Fibroblast of skin of scalp (primary cell): ENCODE measurements around the gene INTS6L.
"Not testable (repeated sequence)": the region's sequence is repeated elsewhere in the genome, so short reads cannot be mapped to it uniquely, and the experiment has no call there.

Experiments
- DNase-seq: peaks from one replicate; pipeline ENCODE4 v3.0.0-alpha.2; 2013

Gene INTS6L

GRCh38 chrX:135528254-135528653 lies 7.8 kb downstream of the INTS6L start:
- DNase-seq = no peak

GRCh38 chrX:135528756-135529155 lies 8.3 kb downstream of the INTS6L start:
- DNase-seq = no peak

- no peak for DNase-seq
Observed at GRCh38 chrX:135530097-135530496, 9.6 kb downstream of the INTS6L start.

- no peak for DNase-seq
Observed at GRCh38 chrX:135531813-135532212, 11.4 kb downstream of the INTS6L start.

- DNase-seq = no peak
Observed at GRCh38 chrX:135535077-135535940, 14.8 kb downstream of the INTS6L start.

- no peak for DNase-seq
Observed at GRCh38 chrX:135536877-135537276, 16.4 kb downstream of the INTS6L start.

- no peak for DNase-seq
Observed at GRCh38 chrX:135541351-135541750, 20.9 kb downstream of the INTS6L start.

GRCh38 chrX:135543172-135543571 lies 22.7 kb downstream of the INTS6L start:
- DNase-seq = no peak

GRCh38 chrX:135543924-135544323 lies 23.5 kb downstream of the INTS6L start:
- DNase-seq = no peak

- DNase-seq = no peak
Observed at GRCh38 chrX:135544338-135544948, 24.0 kb downstream of the INTS6L start.

GRCh38 chrX:135547767-135548166 lies 27.3 kb downstream of the INTS6L start:
- no peak for DNase-seq

- no peak for DNase-seq
Observed at GRCh38 chrX:135549519-135549918, 29.1 kb downstream of the INTS6L start.

GRCh38 chrX:135556055-135556454 lies 35.6 kb downstream of the INTS6L start:
- no peak for DNase-seq

GRCh38 chrX:135557344-135557743 lies 36.9 kb downstream of the INTS6L start:
- DNase-seq = no peak

- no peak for DNase-seq
Observed at GRCh38 chrX:135572436-135572835, 52.0 kb downstream of the INTS6L start.

GRCh38 chrX:135581496-135581895 lies 61.0 kb downstream of the INTS6L start:
- no peak for DNase-seq

GRCh38 chrX:135585153-135585552 lies 64.7 kb downstream of the INTS6L start:
- DNase-seq = no peak

- no peak for DNase-seq
Observed at GRCh38 chrX:135591871-135592270, 71.4 kb downstream of the INTS6L start.

GRCh38 chrX:135594049-135594448 lies 73.6 kb downstream of the INTS6L start:
- not testable (repeated sequence) for DNase-seq

- DNase-seq = not testable (repeated sequence)
Observed at GRCh38 chrX:135594453-135594852, 74.0 kb downstream of the INTS6L start.

- DNase-seq = no peak
Observed at GRCh38 chrX:135595543-135595942, 75.1 kb downstream of the INTS6L start.

- peak; percentile 29 for DNase-seq
Observed at GRCh38 chrX:135596495-135596894, 76.0 kb downstream of the INTS6L start.

- no peak for DNase-seq
Observed at GRCh38 chrX:135605906-135606305, 85.4 kb downstream of the INTS6L start.
